HG03558 (cell line): ENCODE data around the gene SV2C.
"Not testable (repeated sequence)": the region's sequence is repeated elsewhere in the genome, so short reads cannot be mapped to it uniquely, and the experiment has no call there.

Source experiments
- ATAC-seq: cut with Tn5 transposase; IDR thresholded peaks from one replicate; pipeline ENCODE4 v1.9.1; 2021; ENCODE audit warnings: moderate number of reproducible peaks; ENCODE audit not compliant: unreplicated experiment; ENCODE audit errors: extremely low read depth

SV2C gene

GRCh38 chr5:76240336-76240735 is 157.2 kb downstream of the SV2C start:
- no peak for ATAC-seq

DNA sequence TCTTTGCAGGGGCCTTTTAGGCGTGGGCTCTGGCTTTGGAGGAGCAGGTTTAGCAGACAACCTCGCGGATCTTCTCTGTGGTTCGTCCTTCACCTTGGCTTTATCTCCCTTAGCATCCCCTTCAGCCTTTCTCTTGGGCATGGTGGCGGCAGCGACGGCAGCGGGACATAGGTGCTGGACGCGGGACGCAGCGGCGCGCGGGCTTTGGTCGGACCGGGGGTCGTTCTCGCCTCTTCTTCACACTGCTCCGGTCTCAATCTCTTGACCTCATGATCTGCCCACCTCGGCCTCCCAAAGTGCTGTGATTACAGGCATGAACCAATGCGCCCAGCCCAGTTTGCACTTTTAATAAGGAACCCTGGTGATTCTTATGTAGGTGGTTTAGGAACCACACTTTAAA is 159.0 kb downstream of the SV2C start:
- ATAC-seq: not testable (repeated sequence)

- ATAC-seq: no peak
Observed at GRCh38 chr5:76245590-76245989, 162.4 kb downstream of the SV2C start.

GRCh38 chr5:76249621-76250020 is 166.4 kb downstream of the SV2C start:
- ATAC-seq: no peak

GRCh38 chr5:76250463-76250862 is 167.3 kb downstream of the SV2C start:
- no peak for ATAC-seq

DNA sequence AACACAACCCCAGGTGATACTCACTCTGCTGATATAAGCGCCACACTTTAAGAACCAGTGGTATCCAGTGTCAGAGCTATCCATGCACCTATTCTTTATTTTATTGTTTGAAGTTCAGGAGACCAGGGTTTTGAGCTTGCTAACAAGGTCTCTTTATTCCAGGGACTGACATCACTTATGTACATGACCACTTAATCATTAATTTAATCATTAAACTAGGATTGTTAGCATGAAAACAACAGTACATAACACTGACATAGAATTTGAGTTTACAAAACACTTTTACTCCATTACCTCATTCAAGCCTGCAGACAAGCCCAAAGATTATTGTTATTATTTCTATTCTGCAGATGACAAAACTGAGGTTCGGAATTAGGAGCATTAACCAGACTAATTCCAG is 168.5 kb downstream of the SV2C start:
- no peak for ATAC-seq

- no peak for ATAC-seq
Observed at GRCh38 chr5:76252437-76252836, 169.3 kb downstream of the SV2C start.

GRCh38 chr5:76256116-76256889 is 173.1 kb downstream of the SV2C start:
- no peak for ATAC-seq

DNA sequence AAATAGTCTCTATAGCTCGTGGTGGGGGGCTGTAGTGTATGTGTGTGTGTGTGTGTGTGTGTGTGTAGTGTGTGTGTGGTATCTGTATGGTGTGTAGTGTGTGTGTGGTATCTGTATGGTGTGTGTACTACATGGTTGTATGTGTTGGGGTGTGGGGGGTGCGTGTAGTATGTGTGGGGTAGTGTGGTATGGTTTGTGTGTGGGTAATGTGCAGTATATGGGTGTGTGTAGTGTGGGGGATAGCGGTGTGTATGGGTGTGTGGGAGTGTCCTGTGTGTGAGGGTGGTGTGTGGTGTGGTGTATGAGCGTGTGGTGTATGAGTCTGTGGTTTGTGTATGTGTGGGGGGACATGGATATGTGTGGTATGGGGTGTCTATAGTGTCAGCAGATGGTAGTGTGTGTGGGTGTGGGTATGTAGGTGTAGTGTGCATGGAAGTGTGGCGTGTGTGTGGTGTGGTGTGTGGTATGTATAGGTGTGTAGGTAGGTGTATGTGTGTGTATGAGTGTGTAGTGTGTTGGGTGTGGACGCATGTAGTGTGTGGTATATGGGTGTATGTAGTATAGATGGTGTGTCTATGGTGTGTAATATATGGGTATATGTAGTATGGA is 174.1 kb downstream of the SV2C start:
- ATAC-seq: no peak

DNA sequence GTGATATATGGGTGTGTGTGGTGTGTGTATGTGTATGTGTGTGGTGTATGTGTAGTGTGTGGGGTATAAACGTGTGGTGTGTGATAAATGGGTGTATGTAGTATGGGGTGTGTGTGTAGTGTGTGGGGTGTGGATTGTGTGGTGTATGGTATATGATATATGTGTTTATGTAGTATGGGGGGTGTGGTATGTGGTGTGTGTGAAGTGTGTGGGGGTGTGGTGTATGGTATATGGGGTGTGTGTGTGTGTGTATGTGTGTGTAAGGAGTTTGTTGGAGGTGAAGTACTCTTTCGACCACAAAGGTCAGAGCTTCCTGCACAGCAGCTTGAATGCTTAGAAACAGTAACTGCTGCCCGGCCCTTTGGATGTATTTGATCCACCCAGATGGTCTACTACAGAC is 174.7 kb downstream of the SV2C start:
- ATAC-seq: no peak

DNA sequence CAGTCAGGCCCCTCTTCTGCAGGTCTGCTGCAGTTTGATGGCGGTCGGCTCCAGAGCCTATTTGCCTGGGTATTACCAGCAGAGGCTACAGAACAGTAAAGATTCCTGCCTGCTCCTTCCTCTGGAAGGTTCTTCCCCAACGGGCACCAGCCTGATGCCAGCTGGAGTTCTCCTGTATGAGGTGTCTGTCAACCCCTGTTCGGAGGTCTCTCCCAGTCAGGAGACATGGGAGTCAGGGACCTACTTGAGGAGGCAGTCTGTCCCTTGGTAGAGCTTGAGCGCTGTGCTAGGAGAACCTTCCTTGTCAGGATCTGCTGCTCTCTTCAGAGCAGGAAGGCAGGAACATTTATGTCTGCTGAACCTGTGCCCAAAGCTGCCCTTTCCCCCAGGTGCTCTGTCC is 181.5 kb downstream of the SV2C start:
- ATAC-seq: no peak

DNA sequence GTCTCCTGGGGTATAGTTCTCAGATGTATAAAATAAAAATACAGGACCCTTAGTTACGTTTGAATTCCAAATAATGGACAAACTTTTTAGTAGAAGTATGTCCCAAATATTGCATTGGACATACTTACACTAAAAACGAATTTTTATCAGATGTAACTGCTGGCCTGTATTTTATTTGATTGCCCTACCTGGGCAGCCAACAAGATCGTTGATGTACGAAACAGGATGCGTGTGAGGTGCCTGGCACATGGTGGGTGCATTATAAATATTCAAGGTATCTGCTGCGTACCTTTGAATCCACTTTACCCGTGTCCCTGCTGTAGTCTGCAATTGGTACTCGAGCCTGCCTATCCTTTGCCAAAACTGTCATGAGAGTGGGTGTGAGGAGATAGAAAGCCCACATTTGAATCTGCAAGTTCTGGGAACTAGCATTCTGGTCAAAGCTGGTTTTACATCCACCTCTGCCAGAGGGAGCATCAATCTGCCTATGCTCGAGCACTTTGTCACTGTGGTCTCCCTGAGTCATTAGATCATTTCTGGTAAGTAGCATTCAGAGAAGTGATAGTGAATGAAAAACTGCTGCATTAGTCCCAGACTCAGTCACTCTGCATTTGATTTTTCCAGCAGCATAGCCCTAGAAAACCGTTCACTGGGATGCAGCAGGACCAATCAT is 186.2 kb downstream of the SV2C start:
- ATAC-seq: no peak

GRCh38 chr5:76269932-76270610 is 186.9 kb downstream of the SV2C start:
- no peak for ATAC-seq

- ATAC-seq: no peak
Observed at GRCh38 chr5:76271836-76272235, 188.7 kb downstream of the SV2C start.

- ATAC-seq: no peak
Observed at GRCh38 chr5:76273206-76273885, 190.2 kb downstream of the SV2C start.

DNA sequence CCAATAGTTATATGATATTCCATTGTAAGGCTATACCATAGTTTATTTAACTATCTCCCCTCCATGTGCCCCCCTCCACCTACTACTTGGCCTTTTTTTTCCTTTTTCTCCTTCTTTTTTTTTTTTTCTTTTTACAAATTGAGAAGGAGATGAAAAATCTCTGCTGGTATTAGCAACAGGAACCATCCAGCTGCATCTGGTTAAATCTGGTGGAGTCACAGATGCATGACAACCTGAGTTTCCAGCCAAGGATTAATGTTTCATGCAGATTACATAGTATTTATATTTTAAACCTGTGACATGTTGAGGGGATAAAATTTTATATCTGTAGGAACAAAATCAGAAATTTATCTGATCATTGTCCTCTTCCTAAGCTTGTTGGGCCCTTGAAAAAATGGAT is 191.4 kb downstream of the SV2C start:
- ATAC-seq: no peak

GRCh38 chr5:76277736-76278135 is 194.6 kb downstream of the SV2C start:
- ATAC-seq: no peak

DNA sequence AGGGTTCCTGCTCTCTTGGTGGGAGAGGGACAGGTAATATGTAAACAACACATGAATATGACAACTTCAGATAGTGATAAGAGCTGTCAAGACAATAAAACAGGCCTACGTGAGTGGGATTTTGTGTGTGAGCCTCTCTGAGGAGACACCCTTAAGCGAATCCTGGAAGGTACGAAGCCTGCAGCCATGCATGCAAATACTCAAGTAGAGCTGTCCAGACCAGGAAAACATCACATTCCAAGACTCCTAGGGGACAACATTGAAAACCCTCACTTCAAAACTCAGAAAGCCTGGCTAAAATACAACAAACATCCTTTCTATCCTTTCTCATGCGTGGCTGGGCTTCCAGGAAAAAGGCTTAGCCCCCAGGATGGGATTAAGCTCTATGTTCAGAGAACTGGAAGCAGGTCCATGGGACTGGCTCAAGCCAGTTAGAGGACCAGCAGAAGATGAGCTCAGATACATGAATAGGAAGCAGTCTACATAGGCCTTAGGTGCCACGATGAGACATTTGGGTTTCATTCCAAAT is 195.1 kb downstream of the SV2C start:
- ATAC-seq: no peak

- ATAC-seq: no peak
Observed at GRCh38 chr5:76280494-76280893, 197.3 kb downstream of the SV2C start.

DNA sequence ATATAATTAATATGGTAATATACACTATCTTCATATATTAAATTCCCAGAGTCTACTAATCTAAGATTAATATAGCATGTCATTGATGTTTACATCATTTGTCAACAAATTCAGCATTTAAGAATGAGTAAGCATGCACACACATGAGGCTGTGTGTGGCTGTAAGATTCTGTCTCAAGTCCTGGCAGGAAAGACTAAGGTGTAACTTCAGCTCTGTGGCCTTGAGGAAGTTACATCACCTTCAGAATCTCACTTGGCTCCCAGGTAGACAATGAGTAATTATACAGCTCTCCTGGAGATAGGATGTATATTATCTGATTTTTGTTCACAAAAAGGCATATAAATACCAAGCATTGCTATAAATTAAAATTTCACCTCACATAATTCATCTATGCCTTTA is 200.5 kb downstream of the SV2C start:
- ATAC-seq: no peak
